Osteocyte (in vitro differentiated cells): ENCODE data around the gene TMEM255A. TPM values are rescaled to one million over a fixed set of nuclear protein-coding genes. Genes with fewer than 3 reads are reported as not detected.

Source experiments
- DNase-seq: peaks from one replicate; pipeline ENCODE4 v3.0.0; 2021; ENCODE audit warnings: mixed read lengths; ENCODE audit not compliant: unreplicated experiment; ENCODE audit errors: extremely low spot score
- H3K27ac Mint-ChIP-seq: one replicate; pipeline ENCODE4 v1.8.0; 2021; ENCODE audit warnings: mild to moderate bottlenecking, mixed read lengths; ENCODE audit not compliant: unreplicated experiment
- H3K27me3 Mint-ChIP-seq: one replicate; pipeline ENCODE4 v1.8.0; 2021; ENCODE audit warnings: mixed read lengths; ENCODE audit not compliant: unreplicated experiment
- H3K36me3 Mint-ChIP-seq: one replicate; pipeline ENCODE4 v1.8.0; 2021; ENCODE audit warnings: mixed read lengths; ENCODE audit not compliant: unreplicated experiment
- H3K4me1 Mint-ChIP-seq: one replicate; pipeline ENCODE4 v1.8.0; 2021; ENCODE audit warnings: mixed read lengths; ENCODE audit not compliant: unreplicated experiment
- H3K4me3 Mint-ChIP-seq: one replicate; pipeline ENCODE4 v1.8.0; 2021; ENCODE audit warnings: mild to moderate bottlenecking, moderate library complexity, mixed read lengths; ENCODE audit not compliant: unreplicated experiment
- H3K9me3 Mint-ChIP-seq: one replicate; pipeline ENCODE4 v1.8.0; 2021; ENCODE audit warnings: mixed read lengths; ENCODE audit not compliant: unreplicated experiment
- total RNA-seq: library from RNA; stranded (reverse); gene quantifications from 2 replicates; pipeline ENCODE4 v1.2.1, GENCODE V29; 2021
- TF ChIP-seq, protein P1 (sequence below): fragments of 200-600 bp; sonication (generic); IDR thresholded peaks from 2 replicates; pipeline ENCODE4 v1.5.0; 2021; ENCODE audit warnings: antibody characterized with exemption, mild to moderate bottlenecking, moderate library complexity

TMEM255A gene
- total RNA-seq, 1 donor from 2014 or later: 0.16 TPM

DNA sequence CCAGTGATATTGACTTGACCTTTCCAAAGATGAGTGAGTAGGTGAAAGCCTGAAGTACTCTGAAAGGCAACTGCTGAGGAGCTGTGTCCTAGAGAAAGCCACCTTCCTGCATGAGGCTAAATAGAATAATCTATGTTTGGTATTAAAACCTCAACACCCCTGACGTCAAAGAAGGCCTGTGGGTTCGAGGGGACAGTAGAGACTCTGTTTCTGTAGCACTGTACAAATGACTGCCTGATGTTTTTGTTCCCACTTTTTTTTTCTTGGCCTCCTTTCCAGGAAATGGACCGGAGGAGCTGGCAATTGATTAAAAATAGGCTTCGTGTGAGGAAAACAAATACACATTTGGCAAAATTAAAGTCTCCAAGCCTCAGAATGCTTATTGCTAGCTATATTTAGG, 29.5 kb downstream of the TMEM255A start:
- Mint-ChIP-seq H3K27ac (no peak overlapping the region), H3K4me1 (no peaks in the 10 kb centered on the region), H3K4me3 (no peak overlapping the region), H3K36me3 (no peaks in the 10 kb centered on the region), H3K27me3 (no peaks in the 10 kb centered on the region), H3K9me3 (peaks cover 9% of the 10 kb centered on the region)
- no peak for DNase-seq
- TF ChIP-seq, protein P1, sequence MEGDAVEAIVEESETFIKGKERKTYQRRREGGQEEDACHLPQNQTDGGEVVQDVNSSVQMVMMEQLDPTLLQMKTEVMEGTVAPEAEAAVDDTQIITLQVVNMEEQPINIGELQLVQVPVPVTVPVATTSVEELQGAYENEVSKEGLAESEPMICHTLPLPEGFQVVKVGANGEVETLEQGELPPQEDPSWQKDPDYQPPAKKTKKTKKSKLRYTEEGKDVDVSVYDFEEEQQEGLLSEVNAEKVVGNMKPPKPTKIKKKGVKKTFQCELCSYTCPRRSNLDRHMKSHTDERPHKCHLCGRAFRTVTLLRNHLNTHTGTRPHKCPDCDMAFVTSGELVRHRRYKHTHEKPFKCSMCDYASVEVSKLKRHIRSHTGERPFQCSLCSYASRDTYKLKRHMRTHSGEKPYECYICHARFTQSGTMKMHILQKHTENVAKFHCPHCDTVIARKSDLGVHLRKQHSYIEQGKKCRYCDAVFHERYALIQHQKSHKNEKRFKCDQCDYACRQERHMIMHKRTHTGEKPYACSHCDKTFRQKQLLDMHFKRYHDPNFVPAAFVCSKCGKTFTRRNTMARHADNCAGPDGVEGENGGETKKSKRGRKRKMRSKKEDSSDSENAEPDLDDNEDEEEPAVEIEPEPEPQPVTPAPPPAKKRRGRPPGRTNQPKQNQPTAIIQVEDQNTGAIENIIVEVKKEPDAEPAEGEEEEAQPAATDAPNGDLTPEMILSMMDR: no peak

DNA sequence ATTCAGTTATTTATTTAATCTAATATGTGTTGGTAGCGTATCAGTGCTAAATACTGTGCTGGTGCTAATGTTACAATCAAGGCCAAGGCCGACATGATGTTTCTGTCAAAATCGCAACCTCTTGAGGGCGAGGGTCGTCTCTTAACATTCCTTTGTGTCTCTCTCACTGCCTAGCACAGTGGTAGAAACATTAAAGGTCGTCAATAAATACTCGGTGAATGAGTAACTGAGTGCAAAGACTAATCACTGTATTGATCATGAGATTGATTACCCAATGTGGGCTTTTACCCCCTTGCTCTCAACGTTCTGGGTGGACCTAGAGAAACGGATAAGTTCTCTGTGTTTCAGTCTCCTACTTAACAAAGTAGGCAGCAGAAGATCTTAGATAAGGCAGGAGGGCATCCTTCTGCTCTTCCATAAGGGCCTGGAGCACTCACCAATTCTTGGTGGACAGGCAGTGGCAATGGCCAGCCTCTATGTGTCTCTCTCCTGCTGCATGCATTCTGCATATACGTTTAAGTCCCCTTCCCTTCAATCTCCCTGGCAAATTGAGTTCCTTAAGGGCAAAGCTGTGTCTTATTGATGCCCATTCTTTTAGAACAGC, 30.1 kb downstream of the TMEM255A start:
- Mint-ChIP-seq H3K9me3 (peaks cover 9% of the 10 kb centered on the region), H3K4me3 (no peak overlapping the region), H3K4me1 (no peaks in the 10 kb centered on the region), H3K27me3 (no peaks in the 10 kb centered on the region), H3K36me3 (no peaks in the 10 kb centered on the region), H3K27ac (no peak overlapping the region)
- TF ChIP-seq, protein P1: no peak
- no peak for DNase-seq

DNA sequence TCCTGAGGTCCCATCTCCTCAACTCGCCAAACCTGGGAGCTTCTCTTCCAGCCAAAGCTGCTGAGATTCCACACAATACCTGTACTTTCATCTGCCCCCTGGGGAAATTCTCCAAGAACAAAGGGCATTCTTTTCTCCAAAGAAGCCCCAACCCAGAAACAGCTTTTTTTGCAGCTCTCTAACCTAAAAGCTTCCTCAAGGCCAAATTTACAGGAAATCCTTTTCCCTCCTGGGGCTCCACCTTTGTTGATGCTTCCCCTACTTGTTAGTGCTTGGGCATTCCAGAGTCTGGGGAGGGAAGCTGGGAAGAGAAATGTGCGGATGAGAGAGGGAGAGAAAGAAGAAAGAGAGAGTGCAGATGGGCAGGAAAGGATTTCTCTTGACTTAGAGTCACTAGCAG, 36.3 kb downstream of the TMEM255A start:
- TF ChIP-seq, protein P1: no peak
- no peak overlapping the region for H3K27ac Mint-ChIP-seq
- H3K36me3 Mint-ChIP-seq: no peaks in the 10 kb centered on the region
- no peak overlapping the region for H3K4me3 Mint-ChIP-seq
- peaks cover 3% of the 10 kb centered on the region for H3K27me3 Mint-ChIP-seq
- peaks cover 6% of the 10 kb centered on the region for H3K9me3 Mint-ChIP-seq
- no peak for DNase-seq
- peaks cover 1% of the 10 kb centered on the region for H3K4me1 Mint-ChIP-seq

DNA sequence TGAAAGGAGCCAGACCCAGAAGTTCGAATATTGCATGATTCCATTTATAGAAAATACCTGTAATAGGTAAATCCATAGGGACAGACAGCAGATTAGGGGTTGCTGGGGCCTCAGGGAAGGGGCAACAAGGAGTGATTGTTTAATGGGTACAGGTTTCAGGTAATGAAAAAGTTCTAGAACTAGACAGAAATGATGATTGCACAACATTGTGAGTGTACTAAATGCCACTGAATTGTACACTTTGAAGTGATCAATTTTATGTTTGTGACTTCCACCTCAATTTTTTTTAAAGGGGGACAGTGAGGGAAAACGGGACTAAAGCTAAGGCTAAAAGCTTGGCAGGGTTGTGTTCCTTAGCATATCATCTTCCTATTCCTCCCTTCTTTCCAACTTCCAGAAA, 37.1 kb downstream of the TMEM255A start:
- H3K27me3 Mint-ChIP-seq: peaks cover 3% of the 10 kb centered on the region
- H3K4me1 Mint-ChIP-seq: peaks cover 6% of the 10 kb centered on the region
- H3K36me3 Mint-ChIP-seq: no peaks in the 10 kb centered on the region
- no peak overlapping the region for H3K27ac Mint-ChIP-seq
- no peak for DNase-seq
- H3K4me3 Mint-ChIP-seq: no peak overlapping the region
- TF ChIP-seq, protein P1: no peak
- peaks cover 9% of the 10 kb centered on the region for H3K9me3 Mint-ChIP-seq

DNA sequence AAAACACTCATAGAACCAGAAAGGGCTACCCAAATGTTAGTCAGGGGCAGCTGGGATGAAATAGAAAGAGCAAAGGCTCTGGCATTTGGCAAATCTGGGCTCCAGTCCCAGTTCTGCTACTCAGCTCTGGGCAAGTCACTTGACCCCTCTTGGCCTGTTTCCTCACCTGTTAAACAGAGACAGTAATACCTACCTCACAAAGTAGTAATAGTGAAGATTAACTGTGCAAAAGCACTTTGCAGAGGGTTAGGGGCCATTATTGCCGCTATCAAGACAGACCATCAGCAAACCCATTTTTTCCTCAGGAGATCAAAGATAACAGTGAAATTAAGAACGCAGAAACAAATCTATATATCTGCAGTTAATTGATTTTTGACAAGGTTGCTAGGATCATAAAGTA, 40.0 kb downstream of the TMEM255A start:
- H3K36me3 Mint-ChIP-seq: no peaks in the 10 kb centered on the region
- H3K27me3 Mint-ChIP-seq: peaks cover 3% of the 10 kb centered on the region
- no peak for DNase-seq
- H3K9me3 Mint-ChIP-seq: peaks cover 4% of the 10 kb centered on the region
- H3K27ac Mint-ChIP-seq: no peak overlapping the region
- TF ChIP-seq, protein P1: no peak
- no peak overlapping the region for H3K4me3 Mint-ChIP-seq
- H3K4me1 Mint-ChIP-seq: peaks cover 6% of the 10 kb centered on the region
